Right renal pelvis (tissue), 4 donors: ENCODE results near the gene SSBP4. TPM values are rescaled to one million over a fixed set of nuclear protein-coding genes. Genes with fewer than 3 reads are reported as not detected.

Source experiments
- DNase-seq, 4 donors: peaks; one replicate each; pipeline ENCODE4 v3.0.0-alpha.2; 2013; ENCODE audit warnings: low read depth in 4 of 4, low spot score in 3 of 4, missing footprints in 1 of 4
- polyA plus RNA-seq, 4 donors: library from polyadenylated mRNA; unstranded; fragments of 120-200 nt; gene quantifications; one replicate each; pipeline ENCODE4 v1.2.1, GENCODE V29; 2013; ENCODE audit not compliant: insufficient read length in 4 of 4

The SSBP4 gene
- polyA plus RNA-seq, 4 donors: 69.6 to 124 (median 75.4) TPM

DNA sequence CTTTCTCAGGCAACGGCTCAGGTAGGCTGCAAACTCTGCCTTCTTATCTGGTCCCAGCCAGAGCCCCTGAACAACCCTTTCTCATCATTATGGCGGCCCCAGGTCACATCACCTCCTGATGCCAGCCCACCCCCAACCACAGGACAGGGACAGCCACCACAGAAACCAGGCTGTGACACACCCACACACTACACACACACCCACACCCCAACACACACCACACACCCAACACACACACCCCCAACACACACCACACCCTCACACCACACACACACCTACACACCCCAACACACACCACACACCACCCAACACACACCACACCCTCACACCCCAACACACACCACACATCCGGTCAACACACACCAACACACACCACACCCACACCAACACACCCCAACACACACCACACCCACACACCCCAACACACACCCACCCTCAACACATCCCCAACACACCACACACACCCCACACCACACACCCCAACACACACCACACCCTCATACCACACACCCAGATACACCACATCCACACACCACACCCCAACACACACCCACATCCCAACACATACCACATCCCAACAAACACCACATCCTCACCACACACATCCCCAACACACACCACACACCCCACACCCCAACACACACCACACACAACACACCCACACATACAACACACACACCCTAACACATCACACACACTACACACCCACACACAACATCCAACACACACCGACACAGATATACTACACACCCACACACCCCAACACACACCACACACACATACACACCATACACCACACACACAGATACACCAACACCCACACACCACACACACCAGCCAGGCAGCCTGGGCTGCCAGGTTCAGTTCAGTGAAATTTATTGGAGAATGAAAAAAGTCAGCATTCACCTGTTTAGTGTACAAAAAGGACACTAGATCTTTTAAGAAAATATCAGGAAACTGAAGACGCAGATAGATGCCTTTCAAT lies 22.9 kb downstream of the SSBP4 start:
- DNase-seq: no peak

DNA sequence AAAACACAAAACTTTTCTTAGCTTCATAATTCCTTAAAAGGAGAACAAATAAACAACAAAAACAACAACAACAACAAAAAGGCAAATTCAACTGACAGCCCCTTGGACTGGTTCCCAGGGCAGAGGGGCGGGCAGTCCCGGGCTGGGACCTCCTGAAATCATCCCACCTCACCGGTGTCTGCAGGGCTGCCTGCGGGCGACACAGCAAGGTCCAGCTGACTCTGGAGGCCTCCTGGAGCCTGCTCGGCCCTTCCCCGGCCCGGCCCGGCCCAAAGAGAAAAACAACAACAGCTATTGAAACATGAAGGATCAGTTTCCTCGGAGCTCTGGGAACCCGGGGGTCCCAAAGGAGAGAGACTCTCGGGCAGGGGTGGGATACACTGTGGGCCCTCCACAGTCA lies 23.7 kb downstream of the SSBP4 start:
- no peak for DNase-seq

DNA sequence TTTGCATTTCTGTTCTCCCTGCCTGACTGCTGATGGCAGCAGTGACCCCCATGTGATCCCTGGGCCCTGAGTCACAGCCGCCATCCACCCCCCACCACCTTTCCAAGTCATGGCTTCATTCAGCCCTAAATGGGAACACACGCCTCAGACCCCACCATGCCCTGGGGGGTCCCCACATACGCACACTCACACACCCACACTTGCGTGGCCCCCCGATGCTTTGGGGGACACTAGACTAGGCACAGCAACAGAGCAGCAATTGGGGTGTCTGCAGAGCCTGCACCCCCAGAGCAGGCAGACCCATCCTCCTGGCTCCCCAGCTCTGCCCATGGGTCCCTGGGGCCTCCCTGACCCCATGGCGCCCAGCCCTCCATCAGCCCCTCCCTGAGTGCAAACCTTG lies 24.2 kb downstream of the SSBP4 start:
- DNase-seq: no peak

DNA sequence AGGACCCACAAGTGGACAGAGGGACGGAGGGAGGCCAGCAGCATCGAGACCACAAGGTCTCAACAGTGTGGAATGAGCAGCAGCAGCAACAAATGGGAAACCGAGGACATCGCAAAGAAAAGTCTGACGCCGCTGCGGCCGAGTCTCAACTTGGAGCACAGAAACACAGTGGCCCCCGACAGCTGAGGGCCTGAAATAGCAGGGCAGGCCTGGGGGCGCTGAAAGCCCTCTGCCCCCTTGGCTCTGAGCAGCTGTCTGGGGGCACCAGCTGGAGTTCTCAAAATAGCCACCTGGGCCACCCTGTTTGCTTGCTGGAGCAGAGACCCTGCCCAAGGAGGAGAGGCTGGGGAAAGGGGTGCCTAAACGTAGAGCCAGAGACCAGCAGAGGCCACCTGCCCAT lies 24.6 kb downstream of the SSBP4 start:
- no peak for DNase-seq

- no peak for DNase-seq
Measured at GRCh38 chr19:18444513-18444912, 25.3 kb downstream of the SSBP4 start.

- DNase-seq: no peak
Measured at GRCh38 chr19:18445262-18445948, 26.2 kb downstream of the SSBP4 start.

GRCh38 chr19:18446145-18446810 lies 27.1 kb downstream of the SSBP4 start:
- DNase-seq: no peak

DNA sequence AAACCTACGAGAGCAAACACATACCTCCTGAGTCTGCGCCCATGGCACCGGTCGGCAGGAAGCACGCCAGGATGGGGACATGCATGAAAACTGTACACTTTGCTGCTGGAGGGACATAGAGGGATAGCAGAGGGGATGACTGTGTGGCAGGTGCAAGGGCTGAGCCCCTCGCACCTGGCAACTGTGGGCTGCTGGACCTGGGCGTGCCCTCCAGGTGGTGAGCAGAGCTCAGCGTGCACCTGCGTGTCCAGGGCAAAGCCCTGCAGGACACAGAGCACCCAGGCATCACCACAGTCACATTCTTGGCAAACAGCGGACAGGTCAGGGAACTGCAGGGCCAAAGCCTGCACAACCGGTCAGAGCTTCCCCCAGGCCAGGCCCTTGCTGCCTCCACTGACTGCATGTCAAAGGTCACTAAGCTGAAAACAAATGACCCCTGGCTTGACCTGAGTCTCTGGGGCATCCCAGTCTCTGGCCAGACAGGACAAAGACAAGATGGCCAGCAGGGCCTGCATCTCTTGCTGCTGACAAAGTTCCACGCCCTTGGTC lies 27.7 kb downstream of the SSBP4 start:
- DNase-seq: no peak

DNA sequence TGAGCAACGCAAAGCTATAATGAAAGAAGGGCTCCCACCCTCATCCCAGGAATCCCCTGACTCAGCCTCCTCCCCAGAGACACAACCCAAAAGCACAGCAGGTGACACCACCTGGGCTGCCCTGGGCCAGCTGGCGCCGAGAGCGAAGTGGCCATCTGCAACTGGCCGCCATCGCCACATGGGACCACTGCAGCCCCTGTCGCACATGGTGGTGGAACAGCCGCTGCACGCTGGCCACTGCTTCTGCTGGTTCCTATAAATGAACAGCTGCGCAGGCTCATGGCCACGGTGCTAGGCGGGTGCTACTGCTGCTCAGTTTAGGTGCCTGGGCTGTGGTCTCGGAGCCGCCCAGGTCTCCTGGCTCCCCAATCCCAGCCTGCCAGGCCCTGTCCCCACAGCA lies 30.4 kb downstream of the SSBP4 start:
- DNase-seq: no peak

GRCh38 chr19:18450021-18450930 lies 31.1 kb downstream of the SSBP4 start:
- no peak for DNase-seq

GRCh38 chr19:18450931-18451836 lies 32.0 kb downstream of the SSBP4 start:
- DNase-seq: no peak

DNA sequence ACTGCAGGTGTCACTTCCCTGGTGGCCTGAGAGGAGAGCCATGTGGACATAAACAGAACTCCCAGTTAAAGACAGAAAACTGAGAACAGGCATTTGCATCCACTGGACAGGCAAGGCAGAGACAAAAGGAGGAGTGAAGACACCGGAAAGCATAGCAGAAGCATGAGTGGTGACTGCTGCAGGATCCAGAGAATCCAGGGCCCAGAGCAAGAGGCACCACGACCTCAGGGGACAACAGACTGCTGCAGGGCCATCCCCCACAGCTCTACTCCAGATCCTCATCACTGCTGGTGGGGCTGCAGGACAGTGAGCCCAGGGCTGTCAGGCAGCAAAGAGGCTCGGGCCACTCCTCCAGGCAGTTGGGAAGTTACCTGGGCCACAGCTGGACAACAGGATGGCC lies 33.2 kb downstream of the SSBP4 start:
- no peak for DNase-seq

DNA sequence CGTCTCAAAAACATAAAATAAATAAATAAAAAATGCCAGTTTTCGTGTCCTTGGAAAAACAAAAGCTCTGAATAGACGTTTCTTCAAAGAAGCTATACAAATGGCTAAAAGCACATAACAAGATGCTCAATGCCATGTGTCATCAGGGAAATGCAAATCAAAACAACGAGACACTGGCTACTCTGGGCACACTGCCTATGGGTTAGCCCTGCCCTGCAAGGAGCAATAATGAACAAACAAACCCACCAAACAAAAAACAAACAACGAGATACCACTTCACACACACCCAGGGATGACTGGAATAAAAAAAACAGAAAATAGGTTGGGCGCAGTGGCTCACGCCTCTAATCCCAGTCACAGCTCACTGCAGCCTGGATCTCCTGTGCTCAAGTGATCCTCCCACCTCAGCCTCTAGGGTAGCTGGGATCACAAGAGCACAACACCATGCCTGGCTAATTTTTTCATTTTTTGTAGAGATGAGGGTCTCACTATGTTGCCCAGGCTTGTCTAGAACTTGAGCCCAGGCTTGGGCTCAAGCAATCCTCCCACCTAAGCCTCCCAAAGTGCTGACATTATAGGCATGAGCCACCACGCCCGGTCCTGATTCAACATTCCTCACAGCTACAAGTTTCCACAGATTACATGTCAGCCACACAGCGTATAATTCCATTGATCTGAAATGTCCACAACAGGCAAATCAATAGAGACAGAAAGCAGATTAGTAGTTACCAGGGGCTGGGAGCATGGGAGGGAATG lies 34.2 kb downstream of the SSBP4 start:
- no peak for DNase-seq

DNA sequence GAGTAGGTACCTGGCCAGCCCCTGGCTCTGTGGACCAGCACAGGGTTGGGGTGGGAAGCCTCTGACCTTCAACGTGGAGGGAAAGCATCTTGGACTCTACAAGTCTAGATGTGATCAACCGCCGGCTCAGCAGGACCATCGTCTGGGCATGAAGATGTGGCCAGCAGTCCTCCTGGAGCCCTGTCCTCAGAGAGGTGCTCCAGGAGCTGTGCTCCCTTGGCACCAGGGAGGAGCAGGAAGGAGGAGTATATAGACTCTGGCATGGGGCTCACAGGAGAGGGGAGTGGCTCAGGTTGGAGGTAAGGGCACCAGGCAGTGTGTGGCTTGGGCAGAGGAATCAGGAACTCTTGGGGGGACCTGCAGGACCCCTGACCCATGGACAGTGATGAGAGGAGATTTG lies 37.1 kb downstream of the SSBP4 start:
- no peak for DNase-seq

DNA sequence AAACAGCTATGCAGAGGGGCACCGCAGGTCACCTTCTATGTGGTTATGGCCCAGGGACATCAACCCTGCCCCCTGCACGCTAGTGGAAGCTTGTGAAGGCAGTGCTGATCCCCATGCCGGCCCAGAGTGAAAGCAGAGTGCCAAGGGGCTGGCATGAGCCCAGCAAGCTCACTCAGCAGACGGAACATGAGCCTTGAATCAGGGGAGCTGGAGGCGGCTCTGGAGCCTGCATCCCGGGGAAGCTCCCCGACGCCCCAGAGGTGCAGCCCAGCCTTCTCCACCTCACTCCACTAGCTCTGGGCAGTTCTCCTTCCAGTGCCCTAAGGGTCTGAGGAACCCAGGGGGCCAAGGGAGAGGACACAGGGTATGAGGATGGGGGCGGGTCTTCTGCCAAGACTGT lies 37.8 kb downstream of the SSBP4 start:
- DNase-seq: no peak

DNA sequence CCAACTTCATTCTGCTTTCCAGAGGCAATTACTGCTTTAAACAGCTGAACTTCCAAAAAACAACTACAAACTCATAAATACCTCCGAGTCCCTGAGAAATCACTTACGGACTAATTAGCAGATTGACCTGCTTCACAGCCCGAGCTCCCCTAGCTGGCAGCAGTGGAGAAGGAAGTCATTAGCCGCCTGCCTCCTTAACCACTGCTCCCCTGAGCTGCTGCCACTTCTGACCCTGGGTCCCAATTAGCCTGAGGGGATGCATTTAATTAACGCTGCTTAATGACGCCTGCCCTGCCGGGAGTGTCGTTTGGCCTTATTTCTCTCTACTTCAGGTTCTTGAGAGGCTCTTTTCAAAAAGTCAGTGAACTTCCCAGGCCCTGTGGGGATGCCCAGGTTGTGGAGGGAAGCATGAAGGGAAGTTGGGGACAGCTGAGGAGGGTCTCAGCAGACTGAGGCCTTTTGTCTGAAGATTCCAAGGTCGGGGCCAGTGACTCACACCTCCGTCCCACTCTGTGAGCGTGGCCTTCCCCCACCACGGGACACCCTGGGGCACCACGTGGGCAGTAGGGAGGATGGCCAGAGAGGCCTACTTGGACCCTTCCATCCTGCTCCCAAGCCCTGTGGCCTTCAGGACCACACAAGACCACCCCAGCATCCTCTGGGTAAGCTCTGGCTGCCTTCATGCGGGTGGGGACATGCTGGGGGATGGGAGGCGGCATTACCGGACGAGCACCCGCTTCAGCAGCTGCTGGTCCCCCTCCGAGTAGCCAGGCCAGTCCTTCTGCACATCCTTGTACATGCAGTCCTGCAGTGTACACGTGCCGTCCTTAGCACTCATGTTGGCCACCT lies 38.5 kb downstream of the SSBP4 start:
- DNase-seq: no peak

- DNase-seq: no peak
Measured at GRCh38 chr19:18460900-18461299, 41.7 kb downstream of the SSBP4 start.
